ENCODE results near the gene DNAJC11.

DNA sequence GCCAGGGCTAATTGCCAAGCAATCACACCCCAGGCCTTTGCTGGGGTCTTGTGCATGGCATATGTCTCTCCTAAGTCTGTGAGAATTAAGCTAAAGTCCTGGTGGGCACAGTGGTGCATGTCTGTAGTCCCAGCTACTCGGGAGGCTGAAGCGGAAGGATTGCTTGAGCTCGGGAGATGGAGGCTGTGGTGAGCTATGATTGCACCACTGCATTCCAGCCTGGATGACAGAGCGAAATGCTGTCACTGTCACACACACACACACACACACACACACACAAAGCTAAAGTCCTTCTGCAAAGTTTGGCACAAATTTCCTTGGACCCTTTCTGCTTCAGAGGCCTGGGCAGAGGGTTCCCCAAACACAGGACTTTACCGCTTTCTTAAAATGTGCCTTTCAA lies 31.3 kb upstream of the DNAJC11 start:
- TF ChIP-seq, protein P1, sequence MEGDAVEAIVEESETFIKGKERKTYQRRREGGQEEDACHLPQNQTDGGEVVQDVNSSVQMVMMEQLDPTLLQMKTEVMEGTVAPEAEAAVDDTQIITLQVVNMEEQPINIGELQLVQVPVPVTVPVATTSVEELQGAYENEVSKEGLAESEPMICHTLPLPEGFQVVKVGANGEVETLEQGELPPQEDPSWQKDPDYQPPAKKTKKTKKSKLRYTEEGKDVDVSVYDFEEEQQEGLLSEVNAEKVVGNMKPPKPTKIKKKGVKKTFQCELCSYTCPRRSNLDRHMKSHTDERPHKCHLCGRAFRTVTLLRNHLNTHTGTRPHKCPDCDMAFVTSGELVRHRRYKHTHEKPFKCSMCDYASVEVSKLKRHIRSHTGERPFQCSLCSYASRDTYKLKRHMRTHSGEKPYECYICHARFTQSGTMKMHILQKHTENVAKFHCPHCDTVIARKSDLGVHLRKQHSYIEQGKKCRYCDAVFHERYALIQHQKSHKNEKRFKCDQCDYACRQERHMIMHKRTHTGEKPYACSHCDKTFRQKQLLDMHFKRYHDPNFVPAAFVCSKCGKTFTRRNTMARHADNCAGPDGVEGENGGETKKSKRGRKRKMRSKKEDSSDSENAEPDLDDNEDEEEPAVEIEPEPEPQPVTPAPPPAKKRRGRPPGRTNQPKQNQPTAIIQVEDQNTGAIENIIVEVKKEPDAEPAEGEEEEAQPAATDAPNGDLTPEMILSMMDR (IDR thresholded peaks at IDR 0.05; ENCODE audit: poor library complexity): no peak
- no peak for TF ChIP-seq EZH2phosphoT487 (IDR thresholded peaks at IDR 0.05; ENCODE audit: low read depth, severe bottlenecking, unreplicated experiment)
- no peak for TF ChIP-seq EZH2 (IDR thresholded peaks at IDR 0.05; ENCODE audit: borderline replicate concordance)

Data from hepatocyte (in vitro differentiated cells).